Tibial nerve (tissue), 4 donors: ENCODE measurements around the gene NR3C1. TPM values are rescaled to one million over a fixed set of nuclear protein-coding genes. Genes with fewer than 3 reads are reported as not detected.

Source experiments
- DNase-seq, 2 donors: peaks; one replicate each; pipeline ENCODE4 v3.0.0-alpha.2; 2019; ENCODE audit warnings: low spot score in 2 of 2
- H3K27ac ChIP-seq, 4 donors: fragments of 200-600 bp; sonication (generic) in 3 of 4; one replicate each; pipeline ENCODE4 v1.5.1; 2017 to 2019; ENCODE audit warnings: mild to moderate bottlenecking in 1 of 4
- H3K27me3 ChIP-seq, 2 donors: fragments of 200-600 bp; sonication (generic) in 1 of 2; one replicate each; pipeline versions ENCODE4 v1.5.1 to v1.6.0; 2017 to 2019
- H3K36me3 ChIP-seq, 3 donors: fragments of 200-600 bp; sonication (generic); one replicate each; pipeline ENCODE4 v1.5.1; 2018 to 2019
- H3K4me1 ChIP-seq, 4 donors: fragments of 200-600 bp; sonication (generic) in 3 of 4; one replicate each; pipeline ENCODE4 v1.5.1; 2017 to 2019
- H3K4me3 ChIP-seq, 4 donors: fragments of 200-600 bp; sonication (generic) in 3 of 4; one replicate each; pipeline ENCODE4 v1.5.1; 2017 to 2019; ENCODE audit warnings: mild to moderate bottlenecking in 1 of 4, moderate library complexity in 1 of 4
- H3K9me3 ChIP-seq, 4 donors: fragments of 200-600 bp; sonication (generic) in 3 of 4; one replicate each; pipeline ENCODE4 v1.5.1; 2017 to 2019
- CTCF ChIP-seq, 5 experiments: fragments of 200-600 bp in 3 of 5; fragments of 450-650 bp in 2 of 5; sonication (generic) in 3 of 5; IDR thresholded peaks; one replicate each; pipeline ENCODE4 v1.5.1; 2016 to 2019; ENCODE audit warnings: antibody characterized with exemption in 5 of 5, mild to moderate bottlenecking in 3 of 5, moderate library complexity in 2 of 5
- EP300 ChIP-seq, 2 donors: sonication (generic); formaldehyde crosslinking; IDR thresholded peaks; one replicate each; pipeline ENCODE4 v1.6.1; 2017; ENCODE audit warnings: antibody characterized with exemption in 2 of 2, mild to moderate bottlenecking in 1 of 2
- POLR2A ChIP-seq, 2 donors: fragments of 450-650 bp; IDR thresholded peaks; one replicate each; pipeline ENCODE4 v1.6.1; 2017; ENCODE audit warnings: antibody characterized with exemption in 2 of 2, mild to moderate bottlenecking in 2 of 2, moderate library complexity in 2 of 2
- WGBS, 2 donors: methylation state at CpG; one replicate each; pipeline ENCODE4 v1.1.5; 2018; 5-methylcytosine and 5-hydroxymethylcytosine counted together
- total RNA-seq, 4 donors: library from RNA; depleted of rRNA; stranded (reverse); fragments of >200 nt; gene quantifications; one replicate each; pipeline ENCODE4 v1.1.0, GENCODE V29; 2016

NR3C1 gene
- total RNA-seq, 4 donors from 2014 or later, result 47.1 to 86.2 (median 75.8) TPM

- no peaks in the 10 kb centered on the region for H3K9me3 ChIP-seq
- no peaks in the 10 kb centered on the region for H3K27me3 ChIP-seq
- 73 to 77% methylated on average over 2 of the region's 2 CpGs for WGBS, 2 donors
- no peak for DNase-seq
- no peak for TF ChIP-seq CTCF (IDR thresholded peaks at IDR 0.05)
- peak overlapping the region in 2 of 4 donors; percentile 47 to 98 for H3K27ac ChIP-seq
- H3K4me1 ChIP-seq, result peaks cover 0 to 84% (median 56%) of the 10 kb centered on the region in 4 donors
- H3K36me3 ChIP-seq, result no peaks in the 10 kb centered on the region
- peak overlapping the region in 3 of 4 donors; percentile 2 to 83 (median 4) for H3K4me3 ChIP-seq
These were observed 6.0 kb downstream of the NR3C1 start for GRCh38 chr5:143397302-143398052.

GRCh38 chr5:143396353-143396940 is 7.0 kb downstream of the NR3C1 start:
- Histone ChIP-seq H3K27me3 (no peaks in the 10 kb centered on the region), H3K36me3 (no peaks in the 10 kb centered on the region), H3K4me1 (peaks cover 0 to 90% (median 56%) of the 10 kb centered on the region in 4 donors), H3K9me3 (no peaks in the 10 kb centered on the region), H3K27ac (peak overlapping the region in 2 of 4 donors; percentile 47 to 98), H3K4me3 (peak overlapping the region in 2 of 4 donors; percentile 5 to 83)
- DNase-seq, result no peak
- WGBS, 2 donors, result 41 to 45% methylated on average over 5 of the region's 5 CpGs
- no peak for TF ChIP-seq CTCF (IDR thresholded peaks at IDR 0.05)
- no peak for TF ChIP-seq EP300 (IDR thresholded peaks at IDR 0.05)
- TF ChIP-seq POLR2A (IDR thresholded peaks at IDR 0.05), result no peak

GRCh38 chr5:143395638-143396352 is 7.7 kb downstream of the NR3C1 start:
- TF ChIP-seq CTCF (IDR thresholded peaks at IDR 0.05) (no peak), EP300 (IDR thresholded peaks at IDR 0.05) (no peak), POLR2A (IDR thresholded peaks at IDR 0.05) (no peak)
- Histone ChIP-seq H3K4me1 (peaks cover 0 to 90% (median 59%) of the 10 kb centered on the region in 4 donors), H3K27ac (peak overlapping the region in 2 of 4 donors; percentile 47 to 98), H3K36me3 (no peaks in the 10 kb centered on the region), H3K27me3 (no peaks in the 10 kb centered on the region), H3K9me3 (no peaks in the 10 kb centered on the region), H3K4me3 (peak overlapping the region in 2 of 4 donors; percentile 5 to 83)
- DNase-seq, result no peak
- WGBS, 2 donors, result 58 to 64% methylated on average over 2 of the region's 2 CpGs

- no peaks in the 10 kb centered on the region for H3K36me3 ChIP-seq
- H3K27ac ChIP-seq, result peak overlapping the region in 1 of 4 donors; percentile 47
- DNase-seq, result no peak
- H3K9me3 ChIP-seq, result no peaks in the 10 kb centered on the region
- H3K4me3 ChIP-seq, result no peak overlapping the region
- H3K27me3 ChIP-seq, result no peaks in the 10 kb centered on the region
- H3K4me1 ChIP-seq, result peaks cover 3 to 95% (median 60%) of the 10 kb centered on the region in 4 donors
- WGBS, 2 donors, result 5 to 21% methylated on average over 1 of the region's 1 CpG
- TF ChIP-seq POLR2A (IDR thresholded peaks at IDR 0.05) (no peak), CTCF (IDR thresholded peaks at IDR 0.05) (no peak), EP300 (IDR thresholded peaks at IDR 0.05) (peak in 1 of 2 donors; percentile 38)
These were observed 10.0 kb downstream of the NR3C1 start for GRCh38 chr5:143393524-143393923.
